Coronary artery (tissue), 2 donors: ENCODE data around the gene ZNF426.
A peak's percentile ranks its signal among the peaks of the same experiment; 100 is the strongest.
"Not testable (repeated sequence)": the region's sequence is repeated elsewhere in the genome, so short reads cannot be mapped to it uniquely, and the experiment has no call there.

Source experiments
- DNase-seq: peaks from one replicate; pipeline ENCODE4 v3.0.0-alpha.2; 2017; ENCODE audit warnings: low spot score
- H3K27ac ChIP-seq, 2 donors: fragments of 200-600 bp; sonication (generic); one replicate each; pipeline ENCODE4 v1.5.1; 2016 to 2019
- H3K4me3 ChIP-seq: fragments of 200-600 bp; sonication (generic); 2 replicates; pipeline ENCODE4 v1.5.1; 2016; ENCODE audit warnings: mild to moderate bottlenecking, moderate library complexity
- CTCF ChIP-seq: fragments of 200-600 bp; sonication (generic); IDR thresholded peaks from one replicate; pipeline ENCODE4 v1.5.1; 2019; ENCODE audit warnings: antibody characterized with exemption

The ZNF426 gene

GRCh38 chr19:9538183-9539058 lies at the start of gene ZNF426:
TSS of gene ZNF426 (minus strand) at chr19:9538645. CDS start at chr19:9536232, 2,413 bp downstream.
- DNase-seq: peak; percentile 93
- peak within 1 kb of the TSS; percentile 82 for H3K4me3 ChIP-seq
- TF ChIP-seq CTCF: no peak
- H3K27ac ChIP-seq: peak within 1 kb of the TSS; percentile 91 to 97

GRCh38 chr19:9586764-9587163 lies 48.3 kb upstream of the ZNF426 start:
- TF ChIP-seq CTCF: peak; percentile 40
- H3K4me3 ChIP-seq: no peak overlapping the region
- DNase-seq: no peak
- no peak overlapping the region for H3K27ac ChIP-seq

GRCh38 chr19:9584073-9584833 lies 45.8 kb upstream of the ZNF426 start, which contains the start of gene ZNF121:
TSS of gene ZNF121 (minus strand) at chr19:9584504. CDS start at chr19:9568097, 16,407 bp downstream.
- peak within 1 kb of the TSS; percentile 94 to 95 for H3K27ac ChIP-seq
- peak; percentile 88 for DNase-seq
- peak within 1 kb of the TSS; percentile 87 for H3K4me3 ChIP-seq
- no peak for TF ChIP-seq CTCF

DNA sequence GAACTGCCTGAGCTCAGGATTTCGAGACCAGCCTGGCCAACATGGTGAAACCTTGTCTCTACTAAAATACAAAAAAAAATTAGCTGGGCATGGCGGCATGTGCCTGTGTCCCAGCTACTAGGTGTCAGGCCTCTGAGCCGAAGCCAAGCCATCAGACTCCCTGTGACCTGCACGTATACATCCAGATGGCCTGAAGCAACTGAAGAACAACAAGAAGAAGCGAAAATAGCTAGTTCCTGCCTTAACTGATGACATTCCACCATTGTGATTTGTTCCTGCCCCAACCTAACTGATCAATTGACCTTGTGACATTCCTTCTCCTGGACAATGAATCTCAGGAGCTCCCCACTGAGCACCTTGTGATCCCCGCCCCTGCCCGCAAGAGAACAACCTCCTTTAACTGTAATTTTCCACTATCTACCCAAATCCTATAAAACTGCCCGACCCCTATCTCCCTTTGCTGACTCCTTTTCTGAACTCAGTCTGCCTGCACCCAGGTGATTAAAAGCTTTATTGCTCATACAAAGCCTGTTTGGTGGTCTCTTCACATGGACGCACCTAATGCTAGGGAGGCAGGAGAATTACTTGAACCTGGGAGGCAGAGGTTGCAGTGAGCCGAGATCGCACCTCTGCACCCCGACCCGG lies 43.8 kb upstream of the ZNF426 start:
- not testable (repeated sequence) for H3K4me3 ChIP-seq

GRCh38 chr19:9580728-9581127 lies 42.3 kb upstream of the ZNF426 start:
- H3K27ac ChIP-seq: no peak overlapping the region
- TF ChIP-seq CTCF: no peak
- no peak for DNase-seq
- no peak overlapping the region for H3K4me3 ChIP-seq

More for the DNA sequence above, 43.8 kb upstream of the ZNF426 start:
- DNase-seq, H3K27ac ChIP-seq: not testable (repeated sequence)

- no peak overlapping the region for H3K4me3 ChIP-seq
- no peak overlapping the region for H3K27ac ChIP-seq
- no peak for TF ChIP-seq CTCF
- DNase-seq: no peak
Observed at GRCh38 chr19:9570255-9570654, 31.8 kb upstream of the ZNF426 start.

- no peak for TF ChIP-seq CTCF
- H3K27ac ChIP-seq: no peak overlapping the region
- DNase-seq: no peak
- H3K4me3 ChIP-seq: peak overlapping the region; percentile 24
Observed at GRCh38 chr19:9566729-9567128, 28.3 kb upstream of the ZNF426 start.
